ENCODE measurements around the gene NFIA.

DNA sequence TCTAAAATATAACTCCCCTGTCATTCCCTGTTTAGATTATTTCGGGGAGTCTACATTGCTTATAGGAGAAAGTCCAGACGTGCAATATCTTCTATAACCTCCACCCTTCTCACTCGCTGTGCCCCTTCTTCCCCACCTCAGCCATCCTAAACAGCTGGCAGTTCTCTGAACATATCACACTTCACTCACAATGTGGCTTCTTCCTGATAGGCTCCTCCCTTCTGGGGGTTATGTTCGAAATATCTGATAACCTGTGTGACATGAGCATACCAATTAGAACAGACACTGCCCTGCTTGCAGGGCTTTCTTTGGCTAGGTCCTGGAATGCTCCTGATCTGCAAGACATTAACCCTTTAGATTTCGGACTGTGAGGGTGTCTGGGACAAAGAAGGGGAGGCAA is 274.6 kb downstream of the NFIA start:
- TF ChIP-seq, protein P1, sequence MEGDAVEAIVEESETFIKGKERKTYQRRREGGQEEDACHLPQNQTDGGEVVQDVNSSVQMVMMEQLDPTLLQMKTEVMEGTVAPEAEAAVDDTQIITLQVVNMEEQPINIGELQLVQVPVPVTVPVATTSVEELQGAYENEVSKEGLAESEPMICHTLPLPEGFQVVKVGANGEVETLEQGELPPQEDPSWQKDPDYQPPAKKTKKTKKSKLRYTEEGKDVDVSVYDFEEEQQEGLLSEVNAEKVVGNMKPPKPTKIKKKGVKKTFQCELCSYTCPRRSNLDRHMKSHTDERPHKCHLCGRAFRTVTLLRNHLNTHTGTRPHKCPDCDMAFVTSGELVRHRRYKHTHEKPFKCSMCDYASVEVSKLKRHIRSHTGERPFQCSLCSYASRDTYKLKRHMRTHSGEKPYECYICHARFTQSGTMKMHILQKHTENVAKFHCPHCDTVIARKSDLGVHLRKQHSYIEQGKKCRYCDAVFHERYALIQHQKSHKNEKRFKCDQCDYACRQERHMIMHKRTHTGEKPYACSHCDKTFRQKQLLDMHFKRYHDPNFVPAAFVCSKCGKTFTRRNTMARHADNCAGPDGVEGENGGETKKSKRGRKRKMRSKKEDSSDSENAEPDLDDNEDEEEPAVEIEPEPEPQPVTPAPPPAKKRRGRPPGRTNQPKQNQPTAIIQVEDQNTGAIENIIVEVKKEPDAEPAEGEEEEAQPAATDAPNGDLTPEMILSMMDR (IDR thresholded peaks at IDR 0.05), result no peak
- no peak for TF ChIP-seq POLR2A (IDR thresholded peaks at IDR 0.05)

Measured in Peyer's patch (tissue), 4 donors.